SK-N-SH (cell line): Measurements from ENCODE around the gene PRIMPOL. TPM values are rescaled to one million over a fixed set of nuclear protein-coding genes. Genes with fewer than 3 reads are reported as not detected.

Source experiments
- CTCF ChIA-PET: fragments of 300-600, 350-600 bp; formaldehyde crosslinking; extraction: SDS; loops from one replicate; lab custom pipeline; 2021; lab: Yijun Ruan, JAX
- POLR2A ChIA-PET: fragments of 350-600 bp; sonication (Branson Sonifier 250); formaldehyde crosslinking; extraction: SDS; loops from one replicate; lab custom pipeline; 2020; ENCODE audit warnings: antibody characterized with exemption, inconsistent platforms; lab: Yijun Ruan, JAX
- DNase-seq: peaks from one replicate; pipeline ENCODE4 v3.0.0; 2012
- H2AFZ ChIP-seq: fragments of 200-600 bp; sonication (generic); 2 replicates; pipeline ENCODE4 v1.8.1; 2016; ENCODE audit warnings: antibody characterized with exemption, mild to moderate bottlenecking, low read depth
- H3F3A ChIP-seq: fragments of 200-600 bp; sonication (generic); replicated peaks from 2 replicates; pipeline ENCODE3; 2016; ENCODE audit warnings: antibody characterized with exemption, mild to moderate bottlenecking; ENCODE audit not compliant: insufficient read depth
- H3K27ac ChIP-seq, 2 experiments: fragments of 200-500 bp in 1 of 2; fragments of 200-600 bp in 1 of 2; sonication (Bioruptor generic) in 1 of 2; sonication (generic), shearing (Covaris generic) in 1 of 2; 2 replicates each; pipeline versions ENCODE4 v1.5.1 to v1.6.1; 2014 to 2016; ENCODE audit warnings: low read depth in 2 of 2, inconsistent platforms in 1 of 2, low read length in 1 of 2, mild to moderate bottlenecking in 1 of 2, mixed read lengths in 1 of 2
- H3K27me3 ChIP-seq: fragments of 200-600 bp; sonication (generic), shearing (Covaris generic); 2 replicates; pipeline ENCODE4 v1.6.1; 2016; ENCODE audit warnings: mixed run types; ENCODE audit not compliant: insufficient read depth
- H3K36me3 ChIP-seq, 2 experiments: fragments of 200-500 bp in 1 of 2; fragments of 200-600 bp in 1 of 2; sonication (Bioruptor generic) in 1 of 2; sonication (generic) in 1 of 2; replicated peaks in 1 of 2; 2 replicates each; pipeline versions ENCODE3 to v1.5.1; 2014 to 2016; ENCODE audit warnings: low read length in 1 of 2, mild to moderate bottlenecking in 1 of 2; ENCODE audit not compliant: insufficient read depth in 2 of 2, control insufficient read depth in 1 of 2
- H3K4me1 ChIP-seq, 2 experiments: fragments of 200-500 bp in 1 of 2; fragments of 200-600 bp in 1 of 2; sonication (Bioruptor generic) in 1 of 2; sonication (generic), shearing (Covaris generic) in 1 of 2; 2 replicates each; pipeline versions ENCODE4 v1.5.1 to v1.6.1; 2014 to 2016; ENCODE audit warnings: low read depth in 1 of 2, low read length in 1 of 2, mixed run types in 1 of 2; ENCODE audit not compliant: insufficient read depth in 2 of 2, control insufficient read depth in 1 of 2
- H3K4me2 ChIP-seq: fragments of 200-600 bp; sonication (generic), shearing (Covaris generic); 2 replicates; pipeline ENCODE4 v1.6.1; 2017; ENCODE audit warnings: mixed run types
- H3K4me3 ChIP-seq, 2 experiments: fragments of 200-500 bp in 1 of 2; fragments of 200-600 bp in 1 of 2; sonication (Bioruptor generic) in 1 of 2; sonication (generic), shearing (Covaris generic) in 1 of 2; 2 replicates each; pipeline versions ENCODE4 v1.5.1 to v1.8.1; 2014 to 2016; ENCODE audit warnings: low read depth in 2 of 2, inconsistent platforms in 1 of 2, low read length in 1 of 2, mild to moderate bottlenecking in 1 of 2, mixed read lengths in 1 of 2, moderate library complexity in 1 of 2
- H3K79me2 ChIP-seq: fragments of 200-600 bp; sonication (generic); 2 replicates; pipeline ENCODE4 v1.8.1; 2017; ENCODE audit warnings: mild to moderate bottlenecking; ENCODE audit not compliant: insufficient read depth
- H3K9ac ChIP-seq: fragments of 200-600 bp; sonication (generic); 2 replicates; pipeline ENCODE4 v1.6.1; 2017; ENCODE audit warnings: mixed run types
- H3K9me2 ChIP-seq: fragments of 200-600 bp; sonication (generic); 2 replicates; pipeline ENCODE4 v1.6.1; 2017; ENCODE audit warnings: mixed run types
- H3K9me3 ChIP-seq: fragments of 200-600 bp; sonication (generic); 2 replicates; pipeline ENCODE4 v1.6.1; 2017; ENCODE audit warnings: mixed run types, mild to moderate bottlenecking, moderate library complexity
- H4K20me1 ChIP-seq: fragments of 200-600 bp; sonication (generic); 2 replicates; pipeline ENCODE4 v1.6.1; 2017; ENCODE audit warnings: mild to moderate bottlenecking, mixed run types; ENCODE audit not compliant: insufficient read depth
- ELF1 ChIP-seq: IDR thresholded peaks from 2 replicates; pipeline ENCODE4 v1.4.0; 2012
- EP300 ChIP-seq, 2 experiments: IDR thresholded peaks; 2 replicates each; pipeline versions ENCODE4 v1.4.0 to v1.6.1; 2012; ENCODE audit warnings: borderline replicate concordance in 1 of 2, low read depth in 1 of 2, low read length in 1 of 2
- IRF3 ChIP-seq: fragments of 150-350 bp; IDR thresholded peaks from 2 replicates; pipeline ENCODE4 v1.6.1; 2016; ENCODE audit warnings: mild to moderate bottlenecking, low read depth, low read length
- NFIC ChIP-seq: IDR thresholded peaks from 2 replicates; pipeline ENCODE4 v1.4.0; 2012; ENCODE audit warnings: borderline replicate concordance
- USF1 ChIP-seq: IDR thresholded peaks from 2 replicates; pipeline ENCODE4 v1.4.0; 2012; ENCODE audit warnings: low read depth, borderline replicate concordance
- WGBS: methylation state at CpG from one replicate; pipeline ENCODE4 v1.1.6; 2017; ENCODE audit warnings: low lambda C conversion rate; 5-methylcytosine and 5-hydroxymethylcytosine counted together
- polyA plus RNA-seq, 3 experiments: library from polyadenylated mRNA; depleted of rRNA; stranded (reverse); fragments of >200 nt; gene quantifications; 2 replicates each; pipeline ENCODE4 v1.2.3, GENCODE V29; 2012
- TF ChIP-seq, protein P1 (sequence below): fragments of 200-600 bp; sonication (generic); IDR thresholded peaks from 2 replicates; pipeline ENCODE4 v1.6.1; 2017; ENCODE audit warnings: antibody characterized with exemption, mild to moderate bottlenecking, moderate library complexity

The PRIMPOL gene
- polyA plus RNA-seq, 1 of the 3 experiments (the other 2 are of a cell fraction) = 8.0 TPM

DNA sequence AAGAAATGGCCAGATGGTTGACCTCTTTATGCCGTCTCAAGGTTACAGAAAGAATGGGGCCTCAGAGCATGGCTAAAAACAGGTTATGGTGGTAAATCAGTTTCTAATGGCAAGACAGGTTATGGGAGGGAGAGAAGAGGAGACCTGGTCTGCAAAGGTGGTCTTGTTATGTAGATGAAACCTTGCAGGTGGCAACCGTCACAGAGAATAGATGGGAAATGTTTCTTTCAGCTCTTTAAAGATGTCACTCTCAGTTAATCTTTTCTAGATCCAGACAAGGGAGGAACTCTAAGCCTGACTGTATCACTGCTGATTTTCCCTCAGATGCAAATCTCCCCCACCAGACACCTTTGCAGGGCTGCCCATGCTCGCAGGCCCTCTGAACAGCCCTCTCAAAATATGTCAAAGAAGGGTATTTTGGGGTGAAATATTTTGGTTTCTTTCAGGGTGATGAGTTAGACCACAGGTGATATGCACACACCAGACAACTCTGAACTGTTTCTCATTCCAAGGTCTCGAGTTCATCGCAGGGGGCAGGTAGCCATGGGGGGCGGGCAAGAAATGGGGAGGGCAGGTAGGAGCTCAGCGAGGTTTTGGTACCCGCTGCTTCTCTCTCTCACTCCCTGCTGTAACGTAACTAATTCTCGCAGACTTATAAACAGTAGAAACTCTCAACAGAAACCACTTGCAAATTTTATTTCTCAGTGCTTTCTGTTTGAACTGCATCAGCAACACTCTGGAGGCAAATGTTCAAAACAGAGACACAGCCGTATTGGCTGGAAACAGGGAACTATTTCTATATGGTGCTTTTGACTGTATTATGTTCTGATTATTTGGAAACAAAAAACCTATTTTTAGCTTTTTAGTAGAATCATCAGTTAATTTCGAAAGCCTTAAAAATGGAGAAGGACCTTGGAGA is 32.6 kb upstream of the PRIMPOL start:
- ChIA-PET POLR2A (no interaction called here), CTCF (no interaction called here)
- TF ChIP-seq ELF1 (no peak), IRF3 (no peak)
- H3K4me1 ChIP-seq = no peaks in the 10 kb centered on the region
- no peaks in the 10 kb centered on the region for H3K27me3 ChIP-seq
- no peak overlapping the region for H3K4me3 ChIP-seq
- no peak overlapping the region for H3K4me2 ChIP-seq
- no peak overlapping the region for H2AFZ ChIP-seq
- H4K20me1 ChIP-seq = no peaks in the 10 kb centered on the region
- no peak overlapping the region for H3K27ac ChIP-seq
- WGBS = 76% methylated on average over 12 of the region's 12 CpGs
- no peak for DNase-seq
- no peaks in the 10 kb centered on the region for H3K9me3 ChIP-seq
- no peaks in the 10 kb centered on the region for H3K9me2 ChIP-seq
- no peak overlapping the region for H3K9ac ChIP-seq
- H3K79me2 ChIP-seq = no peaks in the 10 kb centered on the region
- H3F3A ChIP-seq = no peaks in the 10 kb centered on the region
- H3K36me3 ChIP-seq = no peaks in the 10 kb centered on the region

- H3K27me3 ChIP-seq = no peaks in the 10 kb centered on the region
- no peaks in the 10 kb centered on the region for H3K9me2 ChIP-seq
- H3F3A ChIP-seq = no peaks in the 10 kb centered on the region
- H3K4me3 ChIP-seq = no peak overlapping the region
- TF ChIP-seq NFIC (no peak), USF1 (no peak), IRF3 (no peak), EP300 (IDR thresholded peaks at IDR 0.05; ENCODE audit: borderline replicate concordance in 1 of 2, low read depth in 1 of 2, low read length in 1 of 2) (no peak)
- TF ChIP-seq, protein P1, sequence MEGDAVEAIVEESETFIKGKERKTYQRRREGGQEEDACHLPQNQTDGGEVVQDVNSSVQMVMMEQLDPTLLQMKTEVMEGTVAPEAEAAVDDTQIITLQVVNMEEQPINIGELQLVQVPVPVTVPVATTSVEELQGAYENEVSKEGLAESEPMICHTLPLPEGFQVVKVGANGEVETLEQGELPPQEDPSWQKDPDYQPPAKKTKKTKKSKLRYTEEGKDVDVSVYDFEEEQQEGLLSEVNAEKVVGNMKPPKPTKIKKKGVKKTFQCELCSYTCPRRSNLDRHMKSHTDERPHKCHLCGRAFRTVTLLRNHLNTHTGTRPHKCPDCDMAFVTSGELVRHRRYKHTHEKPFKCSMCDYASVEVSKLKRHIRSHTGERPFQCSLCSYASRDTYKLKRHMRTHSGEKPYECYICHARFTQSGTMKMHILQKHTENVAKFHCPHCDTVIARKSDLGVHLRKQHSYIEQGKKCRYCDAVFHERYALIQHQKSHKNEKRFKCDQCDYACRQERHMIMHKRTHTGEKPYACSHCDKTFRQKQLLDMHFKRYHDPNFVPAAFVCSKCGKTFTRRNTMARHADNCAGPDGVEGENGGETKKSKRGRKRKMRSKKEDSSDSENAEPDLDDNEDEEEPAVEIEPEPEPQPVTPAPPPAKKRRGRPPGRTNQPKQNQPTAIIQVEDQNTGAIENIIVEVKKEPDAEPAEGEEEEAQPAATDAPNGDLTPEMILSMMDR = no peak
- DNase-seq = no peak
- no peaks in the 10 kb centered on the region for H3K36me3 ChIP-seq
- H2AFZ ChIP-seq = no peak overlapping the region
- H3K27ac ChIP-seq = no peak overlapping the region
- H3K4me1 ChIP-seq = no peaks in the 10 kb centered on the region
- WGBS = 86% methylated on average over 9 of the region's 9 CpGs
- no peak overlapping the region for H3K4me2 ChIP-seq
- no peaks in the 10 kb centered on the region for H3K79me2 ChIP-seq
- POLR2A ChIA-PET = no interaction called here
- no peaks in the 10 kb centered on the region for H3K9me3 ChIP-seq
- H4K20me1 ChIP-seq = no peaks in the 10 kb centered on the region
- H3K9ac ChIP-seq = no peak overlapping the region
- CTCF ChIA-PET = no interaction called here
These were observed 31.8 kb upstream of the PRIMPOL start for GRCh38 chr4:184617600-184618196.
